HuH-7 (cell line): ENCODE results near the gene SLC22A5.
"Not testable (repeated sequence)": the region's sequence is repeated elsewhere in the genome, so short reads cannot be mapped to it uniquely, and the experiment has no call there.

Source experiments
- DNase-seq: peaks from one replicate; pipeline ENCODE4 v3.0.0; 2011; ENCODE audit warnings: low spot score

Gene SLC22A5

GRCh38 chr5:132414634-132415378, 45.3 kb downstream of the SLC22A5 start:
- peak; percentile 38 for DNase-seq

DNA sequence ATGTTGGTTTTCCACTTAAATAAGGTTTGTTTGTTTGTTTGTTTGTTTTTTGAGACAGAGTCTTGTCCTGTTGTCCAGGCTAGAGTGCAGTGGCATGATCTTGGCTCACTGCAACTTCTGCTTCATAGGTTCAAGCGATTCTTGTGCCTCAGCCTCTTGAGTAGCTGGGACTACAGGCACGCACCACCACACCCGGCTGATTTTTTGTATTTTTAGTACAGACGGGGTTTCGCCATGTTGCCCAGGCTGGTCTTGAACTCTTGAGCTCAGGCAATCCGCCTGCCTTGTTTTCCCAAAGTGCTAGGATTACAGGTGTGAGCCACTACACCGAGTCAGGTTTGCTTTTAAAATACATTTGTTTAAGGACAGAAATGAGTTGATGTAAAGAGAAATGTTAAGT, 46.0 kb downstream of the SLC22A5 start:
- not testable (repeated sequence) for DNase-seq

DNA sequence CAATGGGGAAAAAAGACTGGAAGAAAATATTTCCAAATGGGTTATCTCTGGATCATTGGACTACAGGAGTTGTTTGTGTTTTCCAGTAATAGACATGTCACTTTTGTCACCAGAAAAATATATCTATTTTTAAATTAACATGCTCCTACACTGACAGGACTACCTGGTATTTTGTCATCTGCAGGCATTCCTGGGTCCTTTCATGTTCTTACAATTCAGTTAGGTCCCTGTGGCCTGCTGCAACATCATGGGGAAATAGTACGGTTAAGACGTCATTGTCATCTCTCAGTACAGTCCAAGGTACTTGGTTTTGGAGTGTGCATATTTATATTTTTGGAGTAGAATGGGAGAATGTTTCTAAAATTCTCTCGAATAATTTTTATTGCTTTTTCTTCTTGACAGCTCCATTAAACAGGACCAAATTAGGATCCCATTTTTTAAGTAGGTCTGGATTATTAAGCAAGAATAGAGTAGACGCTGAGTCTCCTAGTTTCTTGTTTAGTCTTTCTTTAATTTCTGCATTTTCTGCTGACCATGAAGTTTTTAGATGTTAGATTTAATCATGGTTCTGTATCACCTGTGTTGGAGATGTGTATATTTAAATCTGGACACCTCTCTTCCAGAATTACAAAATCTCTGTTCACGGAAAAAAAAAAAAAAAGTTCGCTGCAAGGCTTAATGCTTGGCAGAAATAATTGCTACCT, 46.9 kb downstream of the SLC22A5 start:
- DNase-seq = no peak

GRCh38 chr5:132417010-132417439, 47.5 kb downstream of the SLC22A5 start:
- DNase-seq = no peak

DNA sequence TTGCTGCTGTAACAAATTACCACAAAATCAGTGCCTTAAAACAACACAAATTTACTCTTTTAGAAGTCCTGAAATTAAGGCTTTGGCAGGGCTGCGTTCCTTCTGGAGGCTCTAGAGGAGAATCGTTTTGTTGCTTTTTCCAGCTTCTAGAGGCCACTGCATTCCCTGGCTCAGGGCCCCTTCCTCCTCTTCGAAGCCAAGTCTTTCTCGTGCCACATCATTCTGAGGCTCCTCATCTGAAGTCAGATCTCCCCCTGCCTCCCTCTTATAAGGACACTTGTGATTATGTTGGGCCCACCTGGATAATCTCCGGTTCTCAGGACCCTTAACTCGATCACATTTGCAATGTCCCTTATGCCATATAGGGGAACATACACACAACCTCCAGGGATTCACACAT, 48.0 kb downstream of the SLC22A5 start:
- no peak for DNase-seq

- DNase-seq = no peak
Measured at GRCh38 chr5:132417889-132418485, 48.5 kb downstream of the SLC22A5 start.

GRCh38 chr5:132418881-132419280, 49.4 kb downstream of the SLC22A5 start:
- DNase-seq = no peak

DNA sequence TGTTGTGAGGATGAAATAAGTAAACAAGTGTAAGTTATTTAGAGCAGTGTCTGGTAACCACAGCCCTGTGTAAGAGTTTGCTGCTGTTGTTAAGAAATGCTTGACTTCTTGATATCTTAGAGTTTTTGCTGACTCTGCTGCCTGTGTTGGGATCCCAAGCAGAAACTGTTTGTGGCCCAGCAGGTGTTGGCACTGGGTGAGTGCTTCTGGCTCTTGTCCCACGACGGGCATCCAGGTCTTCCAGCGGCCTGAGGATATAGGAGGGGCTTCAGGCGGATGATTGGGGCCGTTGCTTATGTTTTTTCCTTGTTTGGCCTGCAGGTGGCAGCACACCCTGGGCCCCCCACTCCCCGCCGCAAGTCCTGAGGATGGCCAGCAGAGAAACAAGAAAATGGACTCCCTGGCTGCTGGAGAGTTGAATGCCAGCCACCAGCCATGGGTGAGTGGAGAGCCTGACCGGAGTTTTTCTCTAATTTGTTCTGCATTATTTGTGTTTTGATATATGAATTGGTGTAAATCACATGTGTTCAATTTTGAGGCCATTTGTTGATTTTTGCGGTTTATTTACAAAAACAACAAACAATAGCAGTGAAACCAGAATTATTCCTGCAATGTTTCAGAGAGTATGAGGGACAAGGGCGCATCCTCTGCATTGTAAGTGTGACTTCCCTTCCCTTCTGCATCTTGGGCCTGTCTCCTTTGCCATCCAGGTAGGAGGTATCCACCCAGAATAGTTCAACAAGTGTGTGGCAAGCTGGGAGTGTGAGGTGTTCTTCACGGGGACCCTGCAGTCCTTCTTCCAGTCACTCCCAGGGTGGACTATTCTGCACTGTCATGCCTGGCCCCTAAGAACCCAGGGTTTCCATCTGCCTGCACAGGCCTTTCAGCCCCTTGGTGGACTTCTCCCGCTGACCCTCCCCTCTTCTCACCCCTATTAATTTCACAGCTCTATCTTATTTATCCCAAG, 50.3 kb downstream of the SLC22A5 start:
- DNase-seq = peak; percentile 69

DNA sequence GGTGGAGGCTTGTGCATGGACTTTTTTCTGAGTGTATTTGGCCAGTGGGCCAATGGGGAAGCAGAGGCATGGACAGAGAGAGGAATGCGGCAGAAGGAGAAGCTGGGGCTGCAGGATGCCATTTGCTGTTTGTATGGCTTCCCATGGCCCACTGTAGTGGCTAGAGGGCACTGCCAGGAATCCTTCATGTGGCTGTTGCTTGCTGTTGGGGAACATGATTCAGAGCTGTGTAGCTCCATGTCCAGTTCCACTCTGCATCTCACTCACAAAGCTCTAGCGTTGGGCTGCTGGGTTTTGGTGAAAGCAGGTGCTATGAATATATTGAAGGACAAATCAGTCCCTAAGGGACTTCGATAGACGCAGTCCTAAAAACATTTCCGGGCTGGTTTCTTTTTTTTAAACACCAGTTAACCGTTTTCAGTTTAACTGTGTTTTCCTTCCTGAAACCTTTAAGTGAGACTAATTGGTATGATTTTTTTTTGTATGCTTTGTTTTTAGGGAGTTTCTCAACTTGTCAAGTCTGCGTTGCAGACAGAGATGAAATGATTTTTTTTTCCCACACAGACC, 51.3 kb downstream of the SLC22A5 start:
- no peak for DNase-seq

- DNase-seq = no peak
Measured at GRCh38 chr5:132421462-132421861, 52.0 kb downstream of the SLC22A5 start.

- peak; percentile 76 for DNase-seq
Measured at GRCh38 chr5:132422720-132423437, 53.4 kb downstream of the SLC22A5 start.

DNA sequence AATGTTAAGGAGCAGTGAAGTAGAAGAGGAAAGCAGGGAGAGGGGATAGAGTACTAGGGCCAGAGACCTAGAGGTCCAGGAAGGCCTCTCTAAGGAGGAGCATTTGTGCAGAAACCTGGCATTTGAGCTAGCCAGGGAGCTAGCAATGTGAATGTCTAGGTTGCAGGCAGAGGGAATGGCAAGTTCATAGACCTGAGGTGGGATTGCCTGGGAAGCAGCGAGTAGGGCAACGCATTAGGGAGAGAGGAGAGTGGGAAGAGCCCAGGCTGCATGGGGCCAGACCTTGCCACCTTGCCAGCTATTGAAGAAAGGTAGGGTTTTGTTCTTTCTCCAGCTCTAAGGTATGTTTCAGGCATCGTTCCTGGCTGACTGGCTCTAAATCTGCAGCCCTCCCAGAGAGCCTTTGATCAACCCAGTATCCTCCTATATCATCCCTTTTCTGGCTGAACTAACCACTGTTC, 54.0 kb downstream of the SLC22A5 start:
- no peak for DNase-seq

- no peak for DNase-seq
Measured at GRCh38 chr5:132424167-132424880, 54.8 kb downstream of the SLC22A5 start.

DNA sequence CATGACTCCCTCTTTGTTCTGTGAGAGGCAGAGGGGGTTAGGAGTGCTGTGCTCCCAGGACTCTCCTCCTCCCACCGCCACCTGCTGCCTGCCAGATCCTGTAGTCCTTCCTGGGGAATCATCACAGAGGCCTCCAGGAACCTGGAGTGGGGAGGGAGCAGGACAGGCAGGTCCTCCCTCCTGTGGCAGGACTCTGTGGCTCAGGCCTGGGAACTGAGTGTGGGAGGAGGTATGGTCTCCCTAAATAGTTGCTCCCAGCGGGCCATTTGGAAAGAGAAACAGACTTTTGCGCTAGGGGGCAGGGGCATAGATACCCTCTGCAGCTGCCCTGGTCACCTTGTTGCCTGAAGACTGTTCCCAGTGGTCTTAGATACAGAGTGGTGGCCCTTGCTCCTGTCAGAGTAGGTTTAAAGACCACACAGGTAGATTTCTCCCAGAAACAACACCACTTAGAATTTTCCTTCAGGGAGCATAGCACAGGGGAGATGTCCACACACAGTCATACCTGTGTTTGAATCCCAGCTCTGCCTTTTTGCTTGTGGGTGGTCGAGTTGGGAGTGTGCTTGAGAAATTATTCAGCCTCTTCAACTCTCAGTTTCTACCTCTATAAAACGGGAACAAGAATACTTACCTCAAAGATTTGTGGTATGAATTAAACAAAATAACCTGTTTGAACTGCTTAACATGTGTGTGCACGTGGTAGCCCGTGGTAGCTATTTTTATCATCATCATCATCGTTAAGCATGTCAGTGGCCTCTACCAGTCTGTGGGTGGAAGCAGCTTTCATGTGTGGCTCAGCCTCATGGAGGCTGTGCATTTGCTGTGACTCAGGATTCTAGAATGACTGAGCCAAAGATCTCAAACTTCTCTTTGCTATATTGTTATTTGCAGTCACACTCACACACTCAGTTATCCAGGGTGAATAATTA, 55.8 kb downstream of the SLC22A5 start:
- no peak for DNase-seq

DNA sequence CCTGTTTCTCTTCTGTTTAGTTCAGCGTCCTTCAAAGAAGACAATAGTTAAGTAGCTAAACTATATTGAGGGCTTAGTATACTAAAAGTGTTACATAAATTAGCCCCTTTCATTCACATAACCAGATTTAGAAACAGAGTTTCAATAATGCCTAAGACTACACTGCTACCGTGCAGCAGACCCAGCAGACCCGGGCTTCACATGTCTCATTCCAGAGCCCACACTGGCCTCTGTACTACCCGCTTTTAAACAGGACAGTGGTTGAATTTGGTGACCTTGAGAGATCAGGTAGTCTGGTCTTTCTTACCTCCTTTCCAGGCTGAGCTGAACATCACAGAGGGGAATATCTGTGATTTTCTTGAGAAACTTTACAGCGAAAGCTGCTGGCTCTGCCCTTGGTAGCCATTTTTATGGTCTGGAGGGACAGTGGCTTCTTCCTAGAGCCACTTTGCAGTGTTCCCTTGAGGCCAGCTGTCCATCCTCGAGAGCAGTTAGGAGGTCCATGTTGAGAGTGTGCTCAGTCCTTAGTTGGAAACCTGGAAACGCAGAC, 56.5 kb downstream of the SLC22A5 start:
- DNase-seq = no peak

GRCh38 chr5:132426525-132427138, 57.1 kb downstream of the SLC22A5 start:
- peak; percentile 62 for DNase-seq

- DNase-seq = no peak
Measured at GRCh38 chr5:132427281-132428146, 58.0 kb downstream of the SLC22A5 start.
